Psoas muscle (tissue), 8 donors: ENCODE measurements around the gene METTL4. TPM values are rescaled to one million over a fixed set of nuclear protein-coding genes. Genes with fewer than 3 reads are reported as not detected.

Source experiments
- ATAC-seq, 4 donors: fragments of 200-7000 bp; cut with Tn5 transposase; one replicate each; pipeline ENCODE4 v1.9.1; 2020; ENCODE audit warnings: moderate library complexity in 3 of 4, mild to moderate bottlenecking in 2 of 4
- DNase-seq, 2 donors: peaks; one replicate each; pipeline ENCODE4 v3.0.0-alpha.2; 2020
- H3K27ac ChIP-seq: fragments of 200-600 bp; one replicate; pipeline ENCODE4 v1.8.0; 2022
- H3K27me3 ChIP-seq, 3 donors: fragments of 200-600 bp in 1 of 3; one replicate each; pipeline versions ENCODE4 v1.6.1 to v1.8.0; 2013 to 2022; ENCODE audit warnings: low read length in 2 of 3, mild to moderate bottlenecking in 2 of 3, moderate library complexity in 1 of 3; ENCODE audit not compliant: insufficient read depth in 3 of 3
- H3K36me3 ChIP-seq, 2 donors: fragments of 200-600 bp in 1 of 2; one replicate each; pipeline versions ENCODE4 v1.6.1 to v1.8.0; 2013 to 2022; ENCODE audit warnings: low read depth in 1 of 2, mild to moderate bottlenecking in 1 of 2, moderate library complexity in 1 of 2; ENCODE audit not compliant: insufficient read depth in 1 of 2
- H3K4me1 ChIP-seq: fragments of 200-600 bp; one replicate; pipeline ENCODE4 v1.8.0; 2022
- H3K4me3 ChIP-seq: fragments of 200-600 bp; one replicate; pipeline ENCODE4 v1.8.0; 2022; ENCODE audit warnings: mild to moderate bottlenecking
- H3K9me3 ChIP-seq: fragments of 200-600 bp; one replicate; pipeline ENCODE4 v1.8.0; 2022
- WGBS, 3 donors: extraction: QIAGEN DNeasy Blood & Tissue Kit; methylation state at CpG; one replicate each; pipeline versions ENCODE4 v1.1.6 to v1.1.7; 2013; 5-methylcytosine and 5-hydroxymethylcytosine counted together
- intact Hi-C, 2 donors: fragments of 100-400 bp; cut with DNase I; formaldehyde crosslinking; loops; one replicate each; pipeline versions ENCODE4 v1.11.0 to v1.14.2; 2022
- polyA plus RNA-seq, 3 donors: library from polyadenylated mRNA; stranded (reverse); fragments of 200-250 nt; gene quantifications; one replicate each; pipeline ENCODE4 v1.2.3, GENCODE V29; 2013
- total RNA-seq, 4 donors: library from RNA; stranded (reverse); fragmentation: NEBNext Ultra II Directional in 2 of 4; extraction: Animal tissue kit (Norgen Biotek cat#: 25700) in 2 of 4; gene quantifications; one replicate each; pipeline versions ENCODE4 v1.2.1 to v1.2.4, GENCODE V29; 2021 to 2023
- TF ChIP-seq, protein P1 (sequence below): fragments of 200-600 bp; IDR thresholded peaks from one replicate; pipeline ENCODE4 v1.8.0; 2022; ENCODE audit warnings: antibody characterized with exemption
- donor health status: healthy with polysubstance abuse.
- donor health status: DM: no; HTN: no; CAD: no; lungs with moderate emphysema.
- donor health status: Bipolar disorder and iron deficiency.
- donor health status: healthy.
- donor health status: DM: yes; HTN: yes; CAD: no.
- donor health status: DM: no; HTN: no; CAD: no.
- donor health status: DM: no; HTN: no; CAD: no.
- donor health status: DM: yes; HTN: yes; CAD: no.

The METTL4 gene
- total and polyA plus RNA-seq, 7 donors: 2.7 to 5.0 (median 3.9) TPM

DNA sequence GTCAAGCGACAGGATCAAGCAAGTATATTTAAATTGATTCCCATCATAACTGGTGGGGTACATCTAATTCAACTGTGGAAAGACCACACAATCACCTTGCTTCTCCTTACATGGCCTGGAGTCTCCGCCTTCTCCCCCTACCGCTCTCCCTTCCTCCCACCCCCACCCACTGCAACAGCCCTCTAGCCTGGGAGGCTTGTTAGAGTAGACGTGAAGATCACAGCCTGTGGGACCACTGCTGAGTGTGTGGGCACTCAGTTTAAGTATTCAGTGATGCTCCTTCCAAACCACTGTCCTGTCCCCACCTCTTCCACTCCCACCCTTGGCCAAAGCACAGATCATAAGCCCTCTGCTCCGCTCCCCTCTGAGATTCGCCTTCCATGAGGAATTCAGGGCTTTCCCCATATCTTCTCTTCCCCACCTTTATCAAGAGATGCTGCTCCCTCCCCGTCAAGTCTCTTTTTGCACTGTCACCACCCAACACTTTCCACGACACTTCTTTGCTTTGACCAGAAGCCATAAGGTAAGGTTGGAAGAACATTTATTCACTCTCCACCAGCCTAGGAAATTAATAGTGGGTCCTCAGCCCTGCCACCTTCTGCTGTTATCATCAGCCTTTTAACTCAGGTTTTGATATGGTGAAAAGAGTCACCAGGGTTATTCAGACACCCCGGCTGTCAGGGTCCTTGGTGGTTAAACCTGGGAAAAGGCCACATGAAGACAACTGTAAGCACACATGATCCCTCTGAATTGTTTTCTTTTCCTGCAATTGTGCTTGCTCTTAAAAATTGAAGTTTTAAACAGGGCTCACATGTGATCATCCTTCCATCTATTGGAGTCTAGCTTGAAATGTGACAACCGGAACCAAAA lies 1.7 kb downstream of the METTL4 start:
- ATAC-seq: no peak
- H3K27me3 ChIP-seq: no peaks in the 10 kb centered on the region
- H3K4me3 ChIP-seq: peak overlapping the region; percentile 81
- peaks cover 15% of the 10 kb centered on the region for H3K4me1 ChIP-seq
- TF ChIP-seq, protein P1, sequence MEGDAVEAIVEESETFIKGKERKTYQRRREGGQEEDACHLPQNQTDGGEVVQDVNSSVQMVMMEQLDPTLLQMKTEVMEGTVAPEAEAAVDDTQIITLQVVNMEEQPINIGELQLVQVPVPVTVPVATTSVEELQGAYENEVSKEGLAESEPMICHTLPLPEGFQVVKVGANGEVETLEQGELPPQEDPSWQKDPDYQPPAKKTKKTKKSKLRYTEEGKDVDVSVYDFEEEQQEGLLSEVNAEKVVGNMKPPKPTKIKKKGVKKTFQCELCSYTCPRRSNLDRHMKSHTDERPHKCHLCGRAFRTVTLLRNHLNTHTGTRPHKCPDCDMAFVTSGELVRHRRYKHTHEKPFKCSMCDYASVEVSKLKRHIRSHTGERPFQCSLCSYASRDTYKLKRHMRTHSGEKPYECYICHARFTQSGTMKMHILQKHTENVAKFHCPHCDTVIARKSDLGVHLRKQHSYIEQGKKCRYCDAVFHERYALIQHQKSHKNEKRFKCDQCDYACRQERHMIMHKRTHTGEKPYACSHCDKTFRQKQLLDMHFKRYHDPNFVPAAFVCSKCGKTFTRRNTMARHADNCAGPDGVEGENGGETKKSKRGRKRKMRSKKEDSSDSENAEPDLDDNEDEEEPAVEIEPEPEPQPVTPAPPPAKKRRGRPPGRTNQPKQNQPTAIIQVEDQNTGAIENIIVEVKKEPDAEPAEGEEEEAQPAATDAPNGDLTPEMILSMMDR: no peak
- intact Hi-C loops: loop anchor here (5.0 to 10.0 kb wide), 2 partner anchors 85 to 88 kb away; partner anchors contain the start of gene SMCHD1 (in 2 of the 2)
- no peaks in the 10 kb centered on the region for H3K9me3 ChIP-seq
- no peak for DNase-seq
- peaks cover 0 to 28% of the 10 kb centered on the region in 2 donors for H3K36me3 ChIP-seq
- 84 to 88% (median 85%) methylated on average over 10 of the region's 10 CpGs for WGBS, 3 donors
- no peak overlapping the region for H3K27ac ChIP-seq

DNA sequence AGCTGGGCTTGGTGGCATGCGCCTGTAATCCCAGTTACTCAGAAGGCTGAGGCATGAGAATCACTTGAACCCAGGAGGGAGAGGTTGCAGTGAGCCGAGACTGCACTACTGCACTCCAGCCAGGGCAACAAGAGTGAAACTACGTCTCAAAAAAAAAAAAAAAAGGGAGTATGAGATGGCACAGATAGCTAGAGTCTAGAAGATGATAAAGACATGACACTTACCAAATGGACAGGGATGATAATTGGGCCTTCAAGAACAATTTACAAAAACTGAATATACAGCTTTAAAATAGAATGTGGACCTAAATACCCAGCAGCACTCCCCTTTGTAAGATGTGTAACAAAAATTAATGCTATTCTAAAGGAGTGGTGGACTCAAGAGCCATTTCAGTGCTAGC lies 2.7 kb downstream of the METTL4 start:
- Histone ChIP-seq H3K9me3 (no peaks in the 10 kb centered on the region), H3K4me1 (peaks cover 15% of the 10 kb centered on the region), H3K27me3 (no peaks in the 10 kb centered on the region), H3K4me3 (no peak overlapping the region), H3K36me3 (peaks cover 0 to 34% of the 10 kb centered on the region in 2 donors), H3K27ac (no peak overlapping the region)
- ATAC-seq: no peak
- DNase-seq: no peak
- TF ChIP-seq, protein P1: no peak
- intact Hi-C loops: loop anchor here in 1 of 2 donors (10.0 kb wide), 1 partner anchor 86 kb away; the partner anchor contains the start of gene SMCHD1
- WGBS, 3 donors: 91 to 96% (median 95%) methylated on average over 3 of the region's 3 CpGs

DNA sequence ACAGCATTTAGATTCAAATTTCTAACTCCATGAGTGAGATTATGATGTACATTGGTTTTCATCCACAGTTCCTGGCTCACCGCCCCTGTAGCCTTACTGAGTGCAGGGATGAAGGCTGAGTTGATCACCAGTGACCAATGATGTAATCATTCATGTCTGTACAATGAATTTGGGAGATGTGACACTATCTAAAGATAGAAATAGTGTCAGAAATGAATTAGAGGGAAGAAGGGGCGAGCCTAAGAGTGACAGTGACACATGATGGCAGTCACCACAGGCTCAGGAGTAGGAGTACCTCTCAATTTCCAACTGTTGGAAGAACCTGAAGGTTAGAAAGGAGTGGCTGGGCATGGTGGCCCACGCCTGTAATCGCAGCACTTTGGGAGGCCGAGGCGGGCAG lies 3.2 kb downstream of the METTL4 start:
- Histone ChIP-seq H3K36me3 (peaks cover 0 to 34% of the 10 kb centered on the region in 2 donors), H3K4me1 (peaks cover 15% of the 10 kb centered on the region), H3K27me3 (no peaks in the 10 kb centered on the region), H3K9me3 (no peaks in the 10 kb centered on the region), H3K4me3 (no peak overlapping the region), H3K27ac (no peak overlapping the region)
- no peak for ATAC-seq
- WGBS, 3 donors: 72 to 82% (median 76%) methylated on average over 6 of the region's 6 CpGs
- no peak for DNase-seq
- intact Hi-C loops: loop anchor here in 1 of 2 donors (10.0 kb wide), 1 partner anchor 87 kb away; the partner anchor contains the start of gene SMCHD1
- TF ChIP-seq, protein P1: no peak

DNA sequence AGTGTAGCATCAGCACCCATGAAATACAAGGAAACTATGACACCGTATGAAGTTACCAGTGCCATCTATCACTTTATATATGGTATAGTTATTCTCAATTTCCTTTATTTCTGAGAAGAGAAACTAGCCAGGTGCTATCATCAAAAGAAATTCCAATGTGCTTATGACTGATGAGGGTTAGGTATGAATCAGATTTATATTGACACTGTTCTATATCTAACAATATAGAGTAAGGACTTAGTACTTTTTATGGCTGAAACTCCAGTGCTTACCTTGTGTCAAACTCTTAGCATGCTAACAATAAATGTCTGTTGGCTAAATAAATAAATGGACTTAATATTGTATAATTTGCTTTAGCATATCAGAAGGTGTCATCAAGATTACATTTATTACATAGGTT lies 6.9 kb downstream of the METTL4 start:
- Histone ChIP-seq H3K27ac (no peak overlapping the region), H3K9me3 (no peaks in the 10 kb centered on the region), H3K4me1 (no peaks in the 10 kb centered on the region), H3K4me3 (no peak overlapping the region), H3K36me3 (peaks cover 0 to 58% of the 10 kb centered on the region in 2 donors), H3K27me3 (no peaks in the 10 kb centered on the region)
- DNase-seq (no peak), ATAC-seq (no peak)
- 90 to 95% (median 95%) methylated on average over 1 of the region's 1 CpG for WGBS, 3 donors
- intact Hi-C loops: loop anchor here in 1 of 2 donors (10.0 kb wide), 1 partner anchor 90 kb away; the partner anchor contains the start of gene SMCHD1
- TF ChIP-seq, protein P1: no peak
